Prostate gland (tissue), 2 donors: ENCODE results near the gene ZNF516. TPM values are rescaled to one million over a fixed set of nuclear protein-coding genes. Genes with fewer than 3 reads are reported as not detected.

ENCODE experiments used
- DNase-seq: peaks from one replicate; pipeline ENCODE4 v3.0.0-alpha.2; 2019; ENCODE audit warnings: low spot score
- H3K27ac ChIP-seq, 2 donors: fragments of 200-600 bp; sonication (generic); 2 replicates each; pipeline ENCODE4 v1.5.1; 2017 to 2019
- H3K27me3 ChIP-seq: fragments of 200-600 bp; sonication (generic); replicated peaks from 2 replicates; pipeline ENCODE4 v1.5.1; 2019; ENCODE audit not compliant: insufficient read depth
- H3K36me3 ChIP-seq, 2 donors: fragments of 200-600 bp; sonication (generic); 1 replicate in 1 of 2; 2 replicates in 1 of 2; pipeline versions ENCODE4 v1.5.1 to v1.8.1; 2017 to 2019
- H3K4me1 ChIP-seq: fragments of 200-600 bp; sonication (generic); replicated peaks from 2 replicates; pipeline ENCODE4 v1.5.1; 2019
- H3K4me3 ChIP-seq, 2 donors: fragments of 200-600 bp; sonication (generic); 2 replicates each; pipeline ENCODE4 v1.5.1; 2017 to 2019
- H3K9me3 ChIP-seq: fragments of 200-600 bp; sonication (generic); 2 replicates; pipeline ENCODE4 v1.5.1; 2017
- POLR2A ChIP-seq: fragments of 450-650 bp; IDR thresholded peaks from one replicate; pipeline ENCODE4 v1.6.1; 2016; ENCODE audit warnings: antibody characterized with exemption, mild to moderate bottlenecking
- POLR2AphosphoS5 ChIP-seq: sonication (generic); formaldehyde crosslinking; IDR thresholded peaks from one replicate; pipeline ENCODE4 v1.6.1; 2017; ENCODE audit warnings: antibody characterized with exemption
- WGBS: methylation state at CpG from one replicate; pipeline ENCODE4 v1.1.5; 2018; 5-methylcytosine and 5-hydroxymethylcytosine counted together
- intact Hi-C: fragments of 100-400 bp; cut with DNase I; formaldehyde crosslinking; loops from one replicate; pipeline ENCODE4 v1.14.2; 2022
- total RNA-seq, 2 donors: library from RNA; depleted of rRNA; stranded (reverse); fragments of >200 nt; gene quantifications; one replicate each; pipeline ENCODE4 v1.1.0, GENCODE V29; 2016
- TF ChIP-seq, protein P1 (sequence below), 4 experiments: fragments of 200-600 bp in 2 of 4; fragments of 450-650 bp in 2 of 4; sonication (generic) in 2 of 4; IDR thresholded peaks; 1 replicate in 3 of 4; 2 replicates in 1 of 4; pipeline ENCODE4 v1.5.1; 2016 to 2019; ENCODE audit warnings: antibody characterized with exemption in 4 of 4, mild to moderate bottlenecking in 2 of 4, moderate library complexity in 2 of 4

Gene ZNF516
- total RNA-seq, 2 donors from 2014 or later = 25.0 to 158 TPM

- Histone ChIP-seq H3K27ac (no peak overlapping the region), H3K9me3 (no peaks in the 10 kb centered on the region), H3K27me3 (no peaks in the 10 kb centered on the region), H3K4me3 (no peak overlapping the region), H3K4me1 (no peaks in the 10 kb centered on the region), H3K36me3 (peaks cover 0 to 3% of the 10 kb centered on the region in 2 donors)
- no peak for DNase-seq
- intact Hi-C loops = no loop called here
- 93% methylated on average over 12 of the region's 12 CpGs for WGBS
- TF ChIP-seq POLR2AphosphoS5 (no peak), POLR2A (no peak)
- TF ChIP-seq, protein P1, sequence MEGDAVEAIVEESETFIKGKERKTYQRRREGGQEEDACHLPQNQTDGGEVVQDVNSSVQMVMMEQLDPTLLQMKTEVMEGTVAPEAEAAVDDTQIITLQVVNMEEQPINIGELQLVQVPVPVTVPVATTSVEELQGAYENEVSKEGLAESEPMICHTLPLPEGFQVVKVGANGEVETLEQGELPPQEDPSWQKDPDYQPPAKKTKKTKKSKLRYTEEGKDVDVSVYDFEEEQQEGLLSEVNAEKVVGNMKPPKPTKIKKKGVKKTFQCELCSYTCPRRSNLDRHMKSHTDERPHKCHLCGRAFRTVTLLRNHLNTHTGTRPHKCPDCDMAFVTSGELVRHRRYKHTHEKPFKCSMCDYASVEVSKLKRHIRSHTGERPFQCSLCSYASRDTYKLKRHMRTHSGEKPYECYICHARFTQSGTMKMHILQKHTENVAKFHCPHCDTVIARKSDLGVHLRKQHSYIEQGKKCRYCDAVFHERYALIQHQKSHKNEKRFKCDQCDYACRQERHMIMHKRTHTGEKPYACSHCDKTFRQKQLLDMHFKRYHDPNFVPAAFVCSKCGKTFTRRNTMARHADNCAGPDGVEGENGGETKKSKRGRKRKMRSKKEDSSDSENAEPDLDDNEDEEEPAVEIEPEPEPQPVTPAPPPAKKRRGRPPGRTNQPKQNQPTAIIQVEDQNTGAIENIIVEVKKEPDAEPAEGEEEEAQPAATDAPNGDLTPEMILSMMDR (IDR thresholded peaks at IDR 0.05) = no peak
Observed at GRCh38 chr18:76370201-76370600, 124.8 kb downstream of the ZNF516 start.

- Histone ChIP-seq H3K4me1 (no peaks in the 10 kb centered on the region), H3K36me3 (peaks cover 0 to 3% of the 10 kb centered on the region in 2 donors), H3K4me3 (no peak overlapping the region), H3K27ac (no peak overlapping the region), H3K27me3 (no peaks in the 10 kb centered on the region), H3K9me3 (no peaks in the 10 kb centered on the region)
- intact Hi-C loops = no loop called here
- TF ChIP-seq POLR2AphosphoS5 (no peak), POLR2A (no peak)
- TF ChIP-seq, protein P1 (IDR thresholded peaks at IDR 0.05) = no peak
- DNase-seq = no peak
- WGBS = 99% methylated on average over 11 of the region's 11 CpGs
Observed at GRCh38 chr18:76369791-76370190, 125.3 kb downstream of the ZNF516 start.

DNA sequence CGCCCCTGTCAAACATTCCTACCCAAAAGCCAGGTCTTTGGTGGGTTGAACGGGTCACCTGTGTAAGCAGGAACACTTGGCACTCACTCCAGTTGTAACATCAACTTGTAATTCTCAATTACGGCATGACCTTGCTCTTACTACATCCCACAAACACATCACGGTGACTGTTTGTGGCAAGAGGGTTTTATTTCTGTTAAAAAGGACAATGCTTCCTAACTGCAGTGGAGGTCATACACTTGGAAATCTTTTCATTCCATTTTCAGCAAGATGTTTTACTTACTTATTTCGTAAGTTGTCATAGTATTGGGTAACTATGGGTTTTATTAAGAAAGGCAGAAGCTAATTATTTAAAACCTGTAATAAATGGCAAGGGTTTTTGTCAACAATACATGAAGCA, 126.1 kb downstream of the ZNF516 start:
- intact Hi-C loops = no loop called here
- no peak overlapping the region for H3K27ac ChIP-seq
- DNase-seq = no peak
- 61% methylated on average over 5 of the region's 5 CpGs for WGBS
- no peaks in the 10 kb centered on the region for H3K27me3 ChIP-seq
- peaks cover 0 to 3% of the 10 kb centered on the region in 2 donors for H3K36me3 ChIP-seq
- no peaks in the 10 kb centered on the region for H3K9me3 ChIP-seq
- H3K4me1 ChIP-seq = peaks cover 2% of the 10 kb centered on the region
- no peak overlapping the region for H3K4me3 ChIP-seq
- TF ChIP-seq POLR2A = no peak
- no peak for TF ChIP-seq POLR2AphosphoS5
- TF ChIP-seq, protein P1 (IDR thresholded peaks at IDR 0.05) = no peak

DNA sequence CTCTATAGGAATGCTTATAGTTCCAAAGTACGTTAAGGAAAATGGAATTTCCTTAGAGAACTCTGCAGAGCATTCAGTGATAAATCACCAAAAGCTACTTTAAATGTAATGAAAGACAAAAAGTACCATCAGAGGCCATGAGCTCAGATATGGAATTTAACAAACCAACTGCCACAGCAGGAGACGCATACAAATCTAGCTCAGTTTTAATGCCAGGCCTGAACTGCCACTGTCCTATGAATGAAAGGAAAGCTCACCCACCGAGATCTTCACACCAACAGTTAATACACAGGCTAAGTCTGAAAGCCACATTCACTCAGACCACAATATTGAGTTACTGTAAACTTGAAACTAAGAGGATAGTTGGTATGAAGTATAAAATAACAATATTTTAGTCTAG, 126.8 kb downstream of the ZNF516 start:
- DNase-seq = no peak
- no peak overlapping the region for H3K4me3 ChIP-seq
- intact Hi-C loops = no loop called here
- H3K27ac ChIP-seq = no peak overlapping the region
- H3K27me3 ChIP-seq = no peaks in the 10 kb centered on the region
- no peaks in the 10 kb centered on the region for H3K9me3 ChIP-seq
- H3K4me1 ChIP-seq = peaks cover 2% of the 10 kb centered on the region
- TF ChIP-seq POLR2AphosphoS5 = no peak
- TF ChIP-seq, protein P1 (IDR thresholded peaks at IDR 0.05) = no peak
- peaks cover 0 to 3% of the 10 kb centered on the region in 2 donors for H3K36me3 ChIP-seq
- WGBS = 57% methylated on average over 3 of the region's 3 CpGs

DNA sequence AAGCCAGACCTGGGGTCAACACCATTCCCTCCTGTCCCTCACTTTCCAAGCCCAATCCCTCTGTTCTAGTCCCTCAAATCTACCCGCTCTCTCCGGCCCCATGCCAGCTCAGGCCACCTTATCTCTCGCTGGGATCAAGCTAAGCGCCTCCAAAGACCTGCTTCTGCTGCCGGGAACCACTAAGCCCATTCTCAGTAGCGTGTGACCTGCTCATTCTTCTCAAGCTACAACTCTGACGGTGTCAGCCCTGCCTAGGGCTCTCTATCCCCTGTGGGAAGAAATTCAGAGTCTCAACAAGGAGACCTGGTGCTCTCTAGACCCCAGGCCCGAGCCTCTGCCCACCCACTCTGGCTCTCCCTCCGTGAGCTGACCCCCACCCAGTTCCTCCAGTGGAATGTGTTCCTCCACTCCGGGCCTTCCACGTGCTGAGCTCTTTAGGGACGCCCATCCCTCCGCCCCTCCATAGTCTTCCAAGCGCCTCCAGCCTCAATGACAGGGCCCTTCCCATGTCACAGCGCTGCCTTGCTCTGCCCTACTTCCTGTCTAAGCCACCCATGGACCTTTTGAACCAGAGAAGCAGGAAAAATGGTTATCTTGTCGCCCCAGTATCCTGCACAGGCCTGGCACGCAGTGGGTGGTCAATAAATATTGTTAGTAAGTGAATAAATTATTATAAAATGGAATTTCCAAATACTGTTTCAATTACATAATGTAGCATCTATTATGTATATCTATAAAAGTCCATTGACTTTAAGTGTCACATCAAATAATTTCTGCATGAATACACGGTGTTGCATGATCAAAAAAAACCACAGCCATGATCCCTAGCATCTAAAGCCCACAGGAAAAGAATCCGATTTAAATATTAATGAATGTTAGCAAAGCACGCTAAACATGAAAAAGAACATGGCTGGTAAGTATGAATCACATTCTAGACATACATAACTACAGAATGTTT, 127.6 kb downstream of the ZNF516 start:
- no peak for DNase-seq
- peaks cover 0 to 3% of the 10 kb centered on the region in 2 donors for H3K36me3 ChIP-seq
- no peak for TF ChIP-seq POLR2A
- WGBS = 97% methylated on average over 20 of the region's 20 CpGs
- H3K4me3 ChIP-seq = no peak overlapping the region
- no peak overlapping the region for H3K27ac ChIP-seq
- no peaks in the 10 kb centered on the region for H3K9me3 ChIP-seq
- H3K4me1 ChIP-seq = peaks cover 2% of the 10 kb centered on the region
- no peaks in the 10 kb centered on the region for H3K27me3 ChIP-seq
- intact Hi-C loops = no loop called here
